ENCODE data around the gene RPA1.

- TF ChIP-seq POLR2A (IDR thresholded peaks at IDR 0.05) = no peak
- TF ChIP-seq CTCF (IDR thresholded peaks at IDR 0.05) = no peak
These were observed 43.2 kb downstream of the RPA1 start for GRCh38 chr17:1872976-1873375.

Data from uterus (tissue), 2 donors.